Islet of Langerhans (tissue), 1 donor: ENCODE results near the gene OBSCN.
"Not testable (repeated sequence)": the region's sequence is repeated elsewhere in the genome, so short reads cannot be mapped to it uniquely, and the experiment has no call there.

Experiments
- FAIRE-seq: peaks from one replicate; lab custom pipeline; 2011; peaks lifted over from hg19 to GRCh38; lab: Jason Lieb, UNC

OBSCN gene

GRCh38 chr1:228226956-228227791 is 19.3 kb downstream of the OBSCN start:
- FAIRE-seq = no peak

- not testable (repeated sequence) for FAIRE-seq
These were observed 20.3 kb downstream of the OBSCN start for GRCh38 chr1:228228147-228228546.

- FAIRE-seq = no peak
These were observed 20.8 kb downstream of the OBSCN start for GRCh38 chr1:228228601-228229074.

GRCh38 chr1:228231189-228231588 is 23.3 kb downstream of the OBSCN start:
- no peak for FAIRE-seq

- FAIRE-seq = no peak
These were observed 25.3 kb downstream of the OBSCN start for GRCh38 chr1:228233136-228233535.

- no peak for FAIRE-seq
These were observed 27.1 kb downstream of the OBSCN start for GRCh38 chr1:228234921-228235320.

- FAIRE-seq = no peak
These were observed 28.9 kb downstream of the OBSCN start for GRCh38 chr1:228236744-228237143.

- no peak for FAIRE-seq
These were observed 30.2 kb downstream of the OBSCN start for GRCh38 chr1:228238007-228238406.

- no peak for FAIRE-seq
These were observed 30.6 kb downstream of the OBSCN start for GRCh38 chr1:228238461-228238860.

- FAIRE-seq = no peak
These were observed 32.8 kb downstream of the OBSCN start for GRCh38 chr1:228240411-228241240.

- FAIRE-seq = no peak
These were observed 33.4 kb downstream of the OBSCN start for GRCh38 chr1:228241259-228241658.

GRCh38 chr1:228242409-228242808 is 34.6 kb downstream of the OBSCN start:
- no peak for FAIRE-seq

GRCh38 chr1:228243093-228243492 is 35.2 kb downstream of the OBSCN start:
- FAIRE-seq = no peak

GRCh38 chr1:228243989-228244388 is 36.1 kb downstream of the OBSCN start:
- not testable (repeated sequence) for FAIRE-seq

GRCh38 chr1:228245111-228245510 is 37.3 kb downstream of the OBSCN start:
- no peak for FAIRE-seq

GRCh38 chr1:228246216-228246900 is 38.5 kb downstream of the OBSCN start:
- FAIRE-seq = no peak

GRCh38 chr1:228249513-228250305 is 41.9 kb downstream of the OBSCN start:
- no peak for FAIRE-seq

GRCh38 chr1:228252476-228252875 is 44.6 kb downstream of the OBSCN start:
- not testable (repeated sequence) for FAIRE-seq

GRCh38 chr1:228256626-228257375 is 49.0 kb downstream of the OBSCN start:
- no peak for FAIRE-seq

- FAIRE-seq = no peak
These were observed 50.6 kb downstream of the OBSCN start for GRCh38 chr1:228258486-228258885.

- no peak for FAIRE-seq
These were observed 51.6 kb downstream of the OBSCN start for GRCh38 chr1:228259368-228259894.
